ENCODE data around the gene RHBDD2. TPM values are rescaled to one million over a fixed set of nuclear protein-coding genes. Genes with fewer than 3 reads are reported as not detected.
"Not testable (repeated sequence)": the region's sequence is repeated elsewhere in the genome, so short reads cannot be mapped to it uniquely, and the experiment has no call there.

Gene RHBDD2
- total RNA-seq, 1 donor from 2014 or later, result 33.8 TPM

DNA sequence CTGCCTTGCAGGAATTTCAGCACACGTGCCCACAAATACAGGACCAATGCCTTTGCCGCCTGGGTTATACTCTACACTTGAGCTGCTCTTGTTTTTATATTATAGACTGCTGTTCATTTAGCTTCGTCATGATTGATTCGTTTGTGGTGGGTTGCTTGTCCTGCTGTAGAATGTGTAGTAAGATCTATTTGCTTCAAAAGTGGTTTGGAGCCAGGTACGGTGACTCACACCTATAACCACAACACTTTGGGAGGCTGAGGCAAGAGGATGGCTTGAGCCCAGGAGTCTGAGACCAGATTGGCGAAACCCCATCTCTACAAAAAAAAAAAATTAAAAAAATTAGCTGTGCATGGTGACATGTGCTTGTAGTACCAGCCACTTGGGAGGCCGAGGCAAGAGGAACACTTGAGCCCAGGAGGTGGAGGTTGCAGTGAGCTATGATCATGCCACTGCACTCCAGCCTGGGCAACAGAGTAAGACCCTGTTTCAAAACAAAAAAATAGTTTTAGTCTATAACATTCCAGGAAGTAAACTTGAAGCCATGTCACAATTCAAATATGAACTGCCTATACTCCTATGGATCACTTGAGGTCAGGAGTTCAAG, 9.0 kb upstream of the RHBDD2 start:
- no peak overlapping the region for H3K4me3 Mint-ChIP-seq (ENCODE audit: unreplicated experiment)
- no peak for DNase-seq (ENCODE audit: low spot score)
- H3K4me1 Mint-ChIP-seq (ENCODE audit: low read depth), result peaks cover 21% of the 10 kb centered on the region
- no peaks in the 10 kb centered on the region for H3K9me3 Mint-ChIP-seq (ENCODE audit: low read depth)
- H3K27me3 Mint-ChIP-seq (ENCODE audit: low read depth), result peaks cover 5% of the 10 kb centered on the region
- TF ChIP-seq, protein P1, sequence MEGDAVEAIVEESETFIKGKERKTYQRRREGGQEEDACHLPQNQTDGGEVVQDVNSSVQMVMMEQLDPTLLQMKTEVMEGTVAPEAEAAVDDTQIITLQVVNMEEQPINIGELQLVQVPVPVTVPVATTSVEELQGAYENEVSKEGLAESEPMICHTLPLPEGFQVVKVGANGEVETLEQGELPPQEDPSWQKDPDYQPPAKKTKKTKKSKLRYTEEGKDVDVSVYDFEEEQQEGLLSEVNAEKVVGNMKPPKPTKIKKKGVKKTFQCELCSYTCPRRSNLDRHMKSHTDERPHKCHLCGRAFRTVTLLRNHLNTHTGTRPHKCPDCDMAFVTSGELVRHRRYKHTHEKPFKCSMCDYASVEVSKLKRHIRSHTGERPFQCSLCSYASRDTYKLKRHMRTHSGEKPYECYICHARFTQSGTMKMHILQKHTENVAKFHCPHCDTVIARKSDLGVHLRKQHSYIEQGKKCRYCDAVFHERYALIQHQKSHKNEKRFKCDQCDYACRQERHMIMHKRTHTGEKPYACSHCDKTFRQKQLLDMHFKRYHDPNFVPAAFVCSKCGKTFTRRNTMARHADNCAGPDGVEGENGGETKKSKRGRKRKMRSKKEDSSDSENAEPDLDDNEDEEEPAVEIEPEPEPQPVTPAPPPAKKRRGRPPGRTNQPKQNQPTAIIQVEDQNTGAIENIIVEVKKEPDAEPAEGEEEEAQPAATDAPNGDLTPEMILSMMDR (IDR thresholded peaks at IDR 0.05), result no peak
- H3K27ac Mint-ChIP-seq (ENCODE audit: unreplicated experiment), result no peak overlapping the region
- no peaks in the 10 kb centered on the region for H3K36me3 Mint-ChIP-seq (ENCODE audit: low read depth)

DNA sequence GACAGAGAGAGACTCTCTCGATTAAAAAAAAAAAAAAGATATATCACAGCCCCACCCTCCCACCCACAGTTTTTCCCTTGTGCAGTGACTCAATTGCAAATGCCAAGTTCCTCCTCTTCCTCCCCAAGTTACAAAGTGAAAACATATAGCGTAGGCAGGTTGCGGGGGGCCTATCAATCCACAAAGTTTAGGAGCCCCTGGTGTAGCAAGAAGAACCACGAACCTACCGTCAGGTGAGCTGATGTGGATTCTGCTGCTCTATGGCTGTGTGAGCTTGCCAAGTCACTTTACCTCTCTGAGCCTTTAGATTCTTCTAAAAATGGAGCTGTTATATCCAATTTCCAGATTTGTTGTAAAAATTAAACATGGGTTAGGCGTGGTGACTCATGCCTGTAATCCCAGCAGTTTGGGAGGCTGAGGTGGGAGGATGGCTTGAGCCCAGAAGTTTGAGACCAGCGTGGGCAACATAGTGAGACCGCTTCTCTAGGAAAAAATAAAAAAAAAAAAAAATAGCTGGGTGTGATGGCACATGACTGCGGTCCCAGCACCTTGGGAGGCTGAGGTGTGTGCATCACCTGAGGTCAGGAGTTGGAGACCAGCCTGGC, 8.2 kb upstream of the RHBDD2 start:
- Mint-ChIP-seq H3K4me1 (ENCODE audit: low read depth) (peaks cover 21% of the 10 kb centered on the region), H3K27ac (ENCODE audit: unreplicated experiment) (no peak overlapping the region), H3K36me3 (ENCODE audit: low read depth) (no peaks in the 10 kb centered on the region), H3K9me3 (ENCODE audit: low read depth) (no peaks in the 10 kb centered on the region), H3K27me3 (ENCODE audit: low read depth) (peaks cover 4% of the 10 kb centered on the region), H3K4me3 (ENCODE audit: unreplicated experiment) (no peak overlapping the region)
- no peak for DNase-seq (ENCODE audit: low spot score)
- TF ChIP-seq, protein P1 (IDR thresholded peaks at IDR 0.05), result no peak

DNA sequence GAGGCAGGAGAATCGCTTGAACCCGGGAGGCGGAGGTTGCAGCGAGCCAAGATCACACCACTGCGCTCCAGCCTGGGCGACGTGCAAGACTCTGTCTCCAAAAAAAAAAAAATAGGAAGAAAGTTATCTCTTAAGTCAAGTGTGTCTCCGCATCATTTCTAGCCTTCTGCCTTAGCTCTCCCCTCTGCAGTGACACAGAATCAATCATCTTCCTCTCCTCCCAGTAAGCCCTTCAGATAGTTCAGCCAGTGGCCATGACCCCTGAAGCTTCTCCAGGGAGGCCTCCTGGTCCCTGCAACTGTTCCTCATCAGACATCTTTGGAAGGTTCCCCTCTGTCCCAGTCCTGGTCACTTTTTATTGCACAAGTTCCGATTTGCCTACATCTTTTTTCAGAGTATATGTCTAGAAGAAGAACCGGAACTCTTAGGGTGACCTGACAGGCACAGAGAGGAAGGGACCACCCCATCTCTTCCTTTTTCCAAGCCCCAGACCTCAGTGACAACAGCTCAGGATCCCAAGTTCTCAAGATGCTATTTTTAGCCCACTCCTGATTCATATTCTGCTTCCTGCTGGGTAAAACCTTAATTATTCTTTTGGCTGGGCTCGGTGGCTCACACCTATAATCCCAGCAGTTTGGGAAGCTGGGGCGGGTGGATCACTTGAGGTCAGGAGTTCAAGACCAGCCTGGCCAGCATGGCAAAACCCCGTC, 6.6 kb upstream of the RHBDD2 start:
- peak overlapping the region; percentile 71 for H3K27ac Mint-ChIP-seq (ENCODE audit: unreplicated experiment)
- TF ChIP-seq, protein P1 (IDR thresholded peaks at IDR 0.05), result no peak
- peaks cover 13% of the 10 kb centered on the region for H3K4me1 Mint-ChIP-seq (ENCODE audit: low read depth)
- H3K36me3 Mint-ChIP-seq (ENCODE audit: low read depth), result no peaks in the 10 kb centered on the region
- no peaks in the 10 kb centered on the region for H3K9me3 Mint-ChIP-seq (ENCODE audit: low read depth)
- no peaks in the 10 kb centered on the region for H3K27me3 Mint-ChIP-seq (ENCODE audit: low read depth)
- H3K4me3 Mint-ChIP-seq (ENCODE audit: unreplicated experiment), result no peak overlapping the region
- no peak for DNase-seq (ENCODE audit: low spot score)

DNA sequence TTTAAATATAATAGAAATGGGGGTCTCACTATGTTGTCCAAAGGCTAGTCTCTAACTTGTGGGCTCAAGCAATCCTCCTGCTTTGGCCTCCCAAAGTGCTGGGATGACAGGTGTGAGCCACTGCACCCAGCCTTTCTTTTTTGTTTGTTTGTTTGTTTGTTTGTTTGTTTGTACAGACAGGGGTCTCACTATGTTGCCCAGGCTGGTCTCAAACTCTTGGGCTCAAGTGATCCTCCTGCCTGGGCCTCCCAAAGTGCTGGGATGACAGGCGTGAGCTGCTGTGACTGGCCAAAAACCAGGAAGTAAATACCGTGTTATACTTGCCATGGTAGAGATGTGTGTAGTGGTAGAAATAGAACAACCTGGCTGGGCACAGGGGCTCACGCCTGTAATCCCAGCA, 4.7 kb upstream of the RHBDD2 start:
- DNase-seq (ENCODE audit: low spot score); H3K27ac Mint-ChIP-seq (ENCODE audit: unreplicated experiment); H3K4me3 Mint-ChIP-seq (ENCODE audit: unreplicated experiment); H3K27me3 Mint-ChIP-seq (ENCODE audit: low read depth); H3K36me3 Mint-ChIP-seq (ENCODE audit: low read depth); H3K9me3 Mint-ChIP-seq (ENCODE audit: low read depth): not testable (repeated sequence)
- peaks cover 20% of the 10 kb centered on the region for H3K4me1 Mint-ChIP-seq (ENCODE audit: low read depth)

DNA sequence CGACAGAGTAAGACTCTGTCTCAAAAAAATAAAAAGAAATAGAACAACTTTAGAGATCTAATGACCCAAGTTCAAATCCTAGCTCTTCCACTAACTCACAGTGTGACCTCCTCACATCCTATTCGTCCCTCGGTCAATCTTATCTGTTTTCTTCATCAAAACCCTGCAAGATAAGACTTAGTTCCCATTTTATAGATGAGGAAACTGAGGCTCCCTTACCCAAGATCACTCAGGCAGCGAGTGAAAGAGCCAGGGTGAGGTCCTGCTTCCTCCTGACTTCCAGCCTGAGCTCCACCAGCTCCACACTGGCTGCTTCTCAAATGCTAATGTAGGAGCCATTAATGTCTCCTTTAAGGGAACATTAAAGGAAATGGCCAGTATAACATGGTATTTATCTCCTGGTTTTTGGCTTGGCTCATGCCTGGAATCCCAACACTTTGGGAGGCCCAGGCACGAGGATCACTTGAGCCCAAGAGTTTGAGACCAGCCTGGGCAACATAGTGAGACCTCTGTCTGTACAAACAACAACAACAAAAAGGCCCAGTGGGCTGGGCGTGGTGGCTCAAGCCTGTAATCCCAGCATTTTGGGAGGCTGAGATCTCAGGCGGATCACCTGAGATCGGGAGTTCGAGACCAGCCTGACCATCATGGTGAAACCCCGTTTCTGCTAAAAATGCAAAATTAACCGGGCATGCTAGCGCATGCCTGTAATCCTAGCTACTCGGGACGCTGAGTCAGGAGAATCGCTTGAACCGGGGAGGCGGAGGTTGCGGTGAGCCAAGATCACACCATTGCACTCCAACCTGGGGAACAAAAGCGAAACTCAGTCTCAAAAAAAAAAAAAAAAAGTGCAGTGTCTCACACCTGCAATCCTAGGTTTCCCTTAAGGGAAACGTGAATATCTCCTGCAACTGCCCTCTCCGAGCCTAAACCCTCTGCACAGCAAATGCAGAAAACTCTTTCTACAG, 3.4 kb upstream of the RHBDD2 start:
- TF ChIP-seq, protein P1 (IDR thresholded peaks at IDR 0.05), result no peak
- DNase-seq (ENCODE audit: low spot score), result no peak
- Mint-ChIP-seq H3K4me3 (ENCODE audit: unreplicated experiment) (no peak overlapping the region), H3K27me3 (ENCODE audit: low read depth) (no peaks in the 10 kb centered on the region), H3K4me1 (ENCODE audit: low read depth) (peaks cover 31% of the 10 kb centered on the region), H3K36me3 (ENCODE audit: low read depth) (no peaks in the 10 kb centered on the region), H3K9me3 (ENCODE audit: low read depth) (no peaks in the 10 kb centered on the region), H3K27ac (ENCODE audit: unreplicated experiment) (no peak overlapping the region)
